ENCODE data around the gene SLFN5.
"Not testable (repeated sequence)": the region's sequence is repeated elsewhere in the genome, so short reads cannot be mapped to it uniquely, and the experiment has no call there.

The SLFN5 gene

DNA sequence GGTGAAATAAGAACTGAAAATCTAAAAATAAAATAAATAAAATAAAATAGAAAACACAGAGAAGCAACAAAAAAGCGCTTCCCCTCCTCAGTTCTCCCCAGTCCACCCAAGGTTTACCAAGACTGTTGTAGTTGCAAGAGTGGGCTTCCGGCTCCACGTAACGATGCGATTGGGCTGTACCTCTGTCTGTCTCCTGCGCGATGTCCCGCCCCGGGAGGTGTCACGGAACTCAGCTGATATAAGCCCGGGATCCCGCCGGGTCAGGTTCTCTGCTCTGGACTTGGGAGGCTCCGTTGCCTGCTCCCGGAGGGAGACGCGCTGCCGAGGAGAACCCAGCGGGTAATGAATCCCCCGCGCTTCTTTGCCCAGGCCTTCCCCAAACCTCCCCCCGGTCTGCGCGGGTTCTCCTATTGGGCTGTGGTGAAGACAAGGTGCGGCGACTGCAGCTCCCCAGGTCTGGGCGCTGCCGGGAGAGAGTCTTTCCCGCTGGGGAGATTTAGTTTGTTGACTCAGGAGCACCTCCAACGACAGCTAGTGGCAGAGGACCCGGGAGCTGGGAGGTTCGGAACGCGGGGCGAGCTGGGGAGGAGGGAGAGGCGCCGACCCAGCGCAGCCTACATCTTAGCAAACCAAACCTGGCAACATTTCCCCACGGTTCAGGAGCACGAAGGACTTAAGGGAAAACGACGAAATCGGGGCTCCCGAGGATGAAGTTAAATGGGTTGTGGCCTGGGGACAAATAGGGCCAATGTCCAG is at the start of gene SLFN5:
TSS of gene SLFN5 (plus strand) at position 268 of the 756 bp plus-strand sequence. CDS start 15,619 bp downstream, outside the sequence.
- Mint-ChIP-seq H3K27me3 (no peaks in the 10 kb centered on the region), H3K4me1 (ENCODE audit: low read depth) (peaks cover 76% of the 10 kb centered on the region), H3K36me3 (peaks cover 13% of the 10 kb centered on the region), H3K4me3 (peak within 1 kb of the TSS; percentile 98), H3K27ac (peak within 1 kb of the TSS; percentile 99), H3K9me3 (ENCODE audit: low read depth) (no peaks in the 10 kb centered on the region)

DNA sequence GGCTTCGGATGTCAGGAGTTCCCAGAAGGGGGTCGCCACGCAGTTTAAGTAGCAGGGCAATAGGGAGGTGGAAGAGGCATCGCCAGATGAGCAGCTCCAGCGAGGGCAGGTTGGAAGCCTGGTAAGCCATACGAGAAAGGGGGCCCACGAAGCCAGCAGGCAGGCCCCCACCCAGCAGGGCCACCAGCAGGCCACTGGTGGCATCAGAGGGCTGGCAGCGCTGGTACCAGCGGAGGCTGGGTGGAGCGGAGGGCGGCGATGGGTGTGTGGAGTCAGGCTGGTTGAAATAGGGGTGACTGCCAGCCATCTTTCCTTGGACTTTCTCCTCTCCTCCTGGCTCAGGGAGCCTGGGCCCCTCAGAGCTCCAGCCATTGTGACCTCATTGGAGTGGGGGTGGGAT is 48.9 kb upstream of the SLFN5 start, which contains the start of gene SLC35G3:
TSS of gene SLC35G3 (minus strand) at position 393 of the 400 bp plus-strand sequence. CDS start at position 307, 86 bp downstream.
- peak within 1 kb of the TSS; percentile 91 for H3K27ac Mint-ChIP-seq
- not testable (repeated sequence) for H3K27me3 Mint-ChIP-seq; H3K36me3 Mint-ChIP-seq; H3K9me3 Mint-ChIP-seq (ENCODE audit: low read depth)
- peak within 1 kb of the TSS; percentile 77 for H3K4me3 Mint-ChIP-seq
- peaks cover 46% of the 10 kb centered on the region for H3K4me1 Mint-ChIP-seq (ENCODE audit: low read depth)

DNA sequence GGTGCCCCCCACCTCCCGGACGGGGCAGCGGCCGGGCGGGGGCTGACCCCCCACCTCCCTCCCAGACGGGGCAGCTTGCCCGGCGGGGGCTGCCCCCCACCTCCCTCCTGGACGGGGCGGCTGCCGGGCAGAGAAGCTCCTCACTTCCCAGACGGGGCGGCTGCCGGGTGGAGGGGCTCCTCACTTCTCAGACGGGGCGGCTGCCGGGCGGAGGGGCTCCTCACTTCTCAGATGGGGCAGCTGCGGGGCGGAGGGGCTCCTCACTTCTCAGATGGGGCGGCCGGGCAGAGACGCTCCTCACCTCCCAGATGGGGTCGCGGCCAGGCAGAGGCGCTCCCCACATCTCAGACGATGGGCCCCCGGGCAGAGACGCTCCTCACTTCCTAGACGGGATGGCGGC is 47.8 kb upstream of the SLFN5 start:
- not testable (repeated sequence) for H3K27ac Mint-ChIP-seq; H3K27me3 Mint-ChIP-seq; H3K36me3 Mint-ChIP-seq; H3K9me3 Mint-ChIP-seq (ENCODE audit: low read depth); H3K4me3 Mint-ChIP-seq
- H3K4me1 Mint-ChIP-seq (ENCODE audit: low read depth), result peaks cover 37% of the 10 kb centered on the region

DNA sequence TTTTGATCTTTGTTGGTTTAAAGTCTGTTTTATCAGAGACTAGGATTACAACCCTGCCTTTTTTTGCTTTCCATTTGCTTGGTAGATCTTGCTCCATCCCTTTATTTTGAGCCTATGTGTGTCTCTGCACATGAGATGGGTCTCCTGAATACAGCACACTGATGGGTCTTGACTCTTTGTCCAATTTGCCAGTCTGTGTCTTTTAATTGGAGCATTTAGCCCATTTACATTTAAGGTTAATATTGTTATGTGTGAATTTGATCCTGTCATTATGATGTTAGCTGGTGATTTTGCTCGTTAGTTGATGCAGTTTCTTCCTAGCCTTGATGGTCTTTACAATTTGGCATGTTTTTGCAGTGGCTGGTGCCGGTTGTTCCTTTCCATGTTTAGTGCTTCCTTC is 40.3 kb upstream of the SLFN5 start:
- H3K36me3 Mint-ChIP-seq; H3K4me3 Mint-ChIP-seq; H3K27me3 Mint-ChIP-seq; H3K9me3 Mint-ChIP-seq (ENCODE audit: low read depth); H3K27ac Mint-ChIP-seq: not testable (repeated sequence)
- H3K4me1 Mint-ChIP-seq (ENCODE audit: low read depth), result peaks cover 11% of the 10 kb centered on the region

DNA sequence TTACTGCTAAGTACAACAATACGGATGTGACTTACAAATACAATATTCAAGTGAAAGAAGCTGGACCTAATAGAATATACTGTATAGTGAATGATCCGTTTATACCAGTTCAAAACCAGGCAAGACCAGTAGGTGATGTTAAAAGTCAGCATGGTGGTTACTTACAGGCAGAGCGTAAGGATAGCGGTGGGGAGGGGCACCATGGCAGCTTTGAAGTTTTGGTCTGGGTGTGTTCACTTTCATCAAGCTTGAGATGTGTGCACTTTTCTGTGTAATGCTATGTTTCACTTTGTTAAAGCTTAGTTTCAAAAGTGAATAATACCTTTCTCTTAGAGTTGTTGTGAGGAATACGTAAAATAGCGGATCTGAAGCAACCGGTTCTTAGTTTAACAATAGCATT is 32.1 kb upstream of the SLFN5 start:
- Mint-ChIP-seq H3K36me3 (peaks cover 2% of the 10 kb centered on the region), H3K4me3 (peak overlapping the region; percentile 27), H3K27ac (peak overlapping the region; percentile 28), H3K4me1 (ENCODE audit: low read depth) (peaks cover 73% of the 10 kb centered on the region), H3K27me3 (no peaks in the 10 kb centered on the region), H3K9me3 (ENCODE audit: low read depth) (peaks cover 4% of the 10 kb centered on the region)

DNA sequence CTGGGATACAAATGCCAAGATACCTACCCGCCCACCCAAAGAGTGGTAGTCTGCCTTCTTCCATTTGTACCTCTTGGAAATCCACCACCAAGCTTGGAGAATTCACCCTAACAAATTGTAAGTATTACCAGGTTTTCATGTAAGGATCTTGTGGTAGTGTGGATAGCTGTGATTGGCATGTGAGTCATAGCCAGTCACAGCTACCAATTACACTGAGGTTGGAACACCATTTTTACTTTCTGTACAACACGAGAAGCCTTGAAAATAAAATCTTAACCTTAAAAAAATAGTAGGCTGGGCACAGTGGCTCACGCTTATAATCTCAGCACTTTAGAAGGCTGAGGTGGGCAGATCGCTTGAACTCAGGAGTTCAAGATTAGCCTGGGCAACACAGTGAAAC is 30.2 kb upstream of the SLFN5 start:
- Mint-ChIP-seq H3K27me3 (no peaks in the 10 kb centered on the region), H3K4me3 (peak overlapping the region; percentile 75), H3K9me3 (ENCODE audit: low read depth) (peaks cover 4% of the 10 kb centered on the region), H3K36me3 (no peaks in the 10 kb centered on the region), H3K4me1 (ENCODE audit: low read depth) (peaks cover 81% of the 10 kb centered on the region), H3K27ac (peak overlapping the region; percentile 92)

DNA sequence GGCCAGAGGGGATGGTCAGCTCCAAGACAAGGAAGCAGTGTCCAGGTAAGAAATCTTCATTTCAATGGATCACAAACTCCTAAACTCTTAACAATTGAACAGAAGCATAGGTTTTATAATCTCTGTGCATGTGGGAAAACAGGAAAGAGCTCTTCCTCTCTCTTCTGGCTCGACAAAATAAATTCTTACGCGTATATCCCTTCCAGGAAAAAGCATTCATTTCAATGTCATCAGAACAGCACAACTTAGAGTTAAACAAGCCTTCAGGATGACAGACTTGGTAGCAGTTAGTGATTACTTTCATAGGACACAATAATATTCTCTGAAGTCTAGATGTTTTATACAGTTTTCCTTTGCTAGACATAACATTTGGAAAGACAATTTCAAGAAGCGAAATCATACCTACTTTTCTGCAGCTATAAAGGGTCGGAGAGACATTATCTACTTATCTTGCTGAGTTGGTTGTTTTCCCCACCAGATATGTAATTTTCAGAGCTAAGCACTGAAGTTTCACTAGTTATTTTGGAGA is 29.4 kb upstream of the SLFN5 start:
- peak overlapping the region; percentile 75 for H3K4me3 Mint-ChIP-seq
- H3K4me1 Mint-ChIP-seq (ENCODE audit: low read depth), result peaks cover 85% of the 10 kb centered on the region
- peak overlapping the region; percentile 92 for H3K27ac Mint-ChIP-seq
- peaks cover 4% of the 10 kb centered on the region for H3K9me3 Mint-ChIP-seq (ENCODE audit: low read depth)
- H3K27me3 Mint-ChIP-seq, result no peaks in the 10 kb centered on the region
- H3K36me3 Mint-ChIP-seq, result no peaks in the 10 kb centered on the region

DNA sequence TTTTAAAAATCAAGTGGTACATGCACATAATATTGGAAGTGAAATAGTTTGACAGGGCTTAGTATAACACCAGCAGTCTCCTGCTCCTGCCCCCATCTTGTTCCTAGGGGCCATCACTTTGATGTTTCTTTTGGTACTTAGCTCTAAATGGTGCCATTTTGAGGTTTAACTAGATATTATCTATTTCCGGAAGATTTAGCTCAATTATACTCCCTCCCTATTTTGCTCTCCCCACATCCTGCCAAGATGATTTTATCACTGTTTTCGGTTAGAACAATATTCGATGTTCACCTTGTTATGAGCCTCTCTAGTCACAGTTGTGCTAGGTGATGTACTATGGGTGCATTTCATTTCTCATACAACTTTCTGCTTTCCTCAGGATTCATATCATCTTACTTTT is 28.7 kb upstream of the SLFN5 start:
- Mint-ChIP-seq H3K36me3 (no peaks in the 10 kb centered on the region), H3K9me3 (ENCODE audit: low read depth) (peaks cover 4% of the 10 kb centered on the region), H3K4me1 (ENCODE audit: low read depth) (peaks cover 89% of the 10 kb centered on the region), H3K27ac (peak overlapping the region; percentile 92), H3K27me3 (no peaks in the 10 kb centered on the region), H3K4me3 (peak overlapping the region; percentile 75)

DNA sequence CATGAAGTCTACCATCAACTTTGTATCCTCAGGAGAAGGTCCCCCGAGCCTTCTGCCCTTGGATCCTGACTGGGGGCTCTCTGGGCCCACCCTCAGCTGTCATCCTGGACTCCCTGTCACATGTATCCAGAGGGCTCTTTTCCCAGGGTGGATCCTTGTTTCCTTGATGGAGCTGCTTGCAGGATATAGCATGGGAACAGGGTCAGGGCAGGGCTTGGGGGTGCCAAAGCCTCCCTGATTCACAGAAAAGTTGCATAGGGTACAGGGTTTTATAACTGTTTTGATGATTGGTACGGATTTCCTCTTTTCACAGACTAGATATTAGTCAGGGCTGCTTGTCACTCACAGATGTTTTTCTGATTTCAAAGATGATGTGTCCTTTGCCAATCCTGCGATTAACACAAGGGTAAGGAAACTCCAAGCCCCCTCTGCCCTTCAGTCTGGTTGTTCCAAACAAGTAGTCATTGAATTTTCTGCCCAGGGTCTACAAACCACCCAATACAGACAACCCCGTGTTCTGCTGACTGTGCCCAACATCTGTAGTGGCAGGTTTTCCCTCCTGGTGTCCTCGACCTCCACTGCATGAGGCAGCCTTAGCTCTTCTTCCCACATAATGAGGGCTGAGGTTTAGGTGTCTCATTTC is 28.1 kb upstream of the SLFN5 start:
- H3K27me3 Mint-ChIP-seq, result no peaks in the 10 kb centered on the region
- peaks cover 4% of the 10 kb centered on the region for H3K9me3 Mint-ChIP-seq (ENCODE audit: low read depth)
- H3K36me3 Mint-ChIP-seq, result no peaks in the 10 kb centered on the region
- H3K4me1 Mint-ChIP-seq (ENCODE audit: low read depth), result peaks cover 89% of the 10 kb centered on the region
- peak overlapping the region; percentile 75 for H3K4me3 Mint-ChIP-seq
- peak overlapping the region; percentile 92 for H3K27ac Mint-ChIP-seq

DNA sequence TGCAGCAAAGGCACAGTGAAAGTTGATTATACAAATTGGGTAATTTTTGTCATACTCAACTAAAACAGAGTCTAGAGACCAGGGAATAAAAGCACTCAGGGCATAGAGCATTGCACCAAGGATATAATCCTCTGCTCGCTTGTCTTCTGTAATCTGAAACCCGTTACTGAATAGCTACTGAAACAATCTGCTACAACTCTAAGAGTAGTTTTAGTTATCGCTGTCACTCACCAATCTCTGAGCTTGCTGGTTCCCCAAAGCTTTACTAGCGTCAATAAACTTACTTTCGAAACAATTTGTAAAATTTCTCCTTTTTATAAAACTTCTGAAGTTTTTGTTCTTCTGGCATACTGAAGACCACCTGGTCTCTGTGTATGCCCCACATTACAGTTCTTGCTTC is 25.8 kb upstream of the SLFN5 start:
- H3K36me3 Mint-ChIP-seq, result peaks cover 5% of the 10 kb centered on the region
- peaks cover 91% of the 10 kb centered on the region for H3K4me1 Mint-ChIP-seq (ENCODE audit: low read depth)
- peak overlapping the region; percentile 76 for H3K27ac Mint-ChIP-seq
- no peaks in the 10 kb centered on the region for H3K27me3 Mint-ChIP-seq
- H3K4me3 Mint-ChIP-seq, result peak overlapping the region; percentile 18
- peaks cover 4% of the 10 kb centered on the region for H3K9me3 Mint-ChIP-seq (ENCODE audit: low read depth)

DNA sequence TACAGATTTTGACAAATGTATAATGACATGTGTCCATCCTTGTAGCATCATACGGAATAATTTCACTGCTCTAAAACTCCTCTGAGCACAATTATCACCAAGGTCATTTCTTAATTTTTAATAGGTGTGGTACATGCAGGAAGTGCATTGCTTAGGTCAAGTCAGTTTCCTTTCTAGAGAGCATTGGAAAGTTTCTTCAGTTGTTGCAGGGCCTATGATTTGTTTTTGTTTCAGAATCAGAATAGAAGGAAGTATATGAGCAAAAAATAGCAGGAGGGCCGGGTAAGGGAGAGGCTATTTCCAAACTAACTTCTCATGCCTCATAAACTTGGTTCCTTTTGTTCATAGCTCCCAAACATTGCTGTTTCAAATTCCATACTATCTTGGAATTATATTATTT is 24.0 kb upstream of the SLFN5 start:
- H3K4me3 Mint-ChIP-seq, result peak overlapping the region; percentile 70
- H3K27ac Mint-ChIP-seq, result peak overlapping the region; percentile 92
- peaks cover 9% of the 10 kb centered on the region for H3K36me3 Mint-ChIP-seq
- H3K9me3 Mint-ChIP-seq (ENCODE audit: low read depth), result peaks cover 8% of the 10 kb centered on the region
- H3K27me3 Mint-ChIP-seq, result no peaks in the 10 kb centered on the region
- peaks cover 78% of the 10 kb centered on the region for H3K4me1 Mint-ChIP-seq (ENCODE audit: low read depth)

DNA sequence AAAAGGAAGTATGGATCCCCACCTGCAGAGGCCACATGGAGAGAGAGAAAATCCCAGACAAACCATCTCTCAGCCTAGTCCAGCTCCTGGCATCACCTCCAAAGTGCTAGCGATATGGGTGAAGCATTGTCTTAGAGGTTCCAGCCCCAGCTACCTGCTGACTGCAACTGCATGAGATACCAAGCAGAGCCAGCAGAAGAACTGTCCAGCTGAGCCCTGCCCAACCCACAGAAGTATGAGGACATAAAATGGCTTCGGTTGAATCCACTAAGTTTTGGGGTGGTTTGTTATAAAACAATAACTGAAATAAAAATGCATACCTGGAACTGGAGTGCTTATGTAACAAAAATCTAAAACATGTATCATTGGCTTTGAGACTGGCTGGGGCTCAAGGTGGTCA is 20.4 kb upstream of the SLFN5 start:
- Mint-ChIP-seq H3K36me3 (peaks cover 22% of the 10 kb centered on the region), H3K27ac (no peak overlapping the region), H3K4me3 (no peak overlapping the region), H3K9me3 (ENCODE audit: low read depth) (peaks cover 11% of the 10 kb centered on the region), H3K27me3 (no peaks in the 10 kb centered on the region), H3K4me1 (ENCODE audit: low read depth) (peaks cover 58% of the 10 kb centered on the region)

DNA sequence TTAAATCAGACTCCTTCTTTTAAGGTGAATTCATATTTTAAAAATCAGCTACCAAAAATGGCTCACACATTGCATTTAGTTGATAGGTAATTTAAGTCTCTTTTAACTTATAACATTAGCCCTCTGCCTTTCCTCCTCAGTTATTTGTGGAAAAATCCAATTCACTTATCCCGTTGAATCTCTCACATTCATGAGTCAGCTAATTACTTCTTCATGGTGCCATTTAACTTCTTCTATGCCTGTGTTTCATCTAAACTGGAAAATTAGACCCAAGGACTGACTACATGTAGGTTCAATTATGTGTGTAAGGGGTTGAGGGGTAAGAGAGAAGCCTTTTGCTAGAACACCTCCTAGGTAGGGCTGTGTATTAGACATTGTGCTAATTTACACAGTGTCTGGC is 18.4 kb upstream of the SLFN5 start:
- H3K4me3 Mint-ChIP-seq, result no peak overlapping the region
- peaks cover 24% of the 10 kb centered on the region for H3K36me3 Mint-ChIP-seq
- peaks cover 11% of the 10 kb centered on the region for H3K9me3 Mint-ChIP-seq (ENCODE audit: low read depth)
- no peaks in the 10 kb centered on the region for H3K27me3 Mint-ChIP-seq
- H3K4me1 Mint-ChIP-seq (ENCODE audit: low read depth), result peaks cover 53% of the 10 kb centered on the region
- no peak overlapping the region for H3K27ac Mint-ChIP-seq

DNA sequence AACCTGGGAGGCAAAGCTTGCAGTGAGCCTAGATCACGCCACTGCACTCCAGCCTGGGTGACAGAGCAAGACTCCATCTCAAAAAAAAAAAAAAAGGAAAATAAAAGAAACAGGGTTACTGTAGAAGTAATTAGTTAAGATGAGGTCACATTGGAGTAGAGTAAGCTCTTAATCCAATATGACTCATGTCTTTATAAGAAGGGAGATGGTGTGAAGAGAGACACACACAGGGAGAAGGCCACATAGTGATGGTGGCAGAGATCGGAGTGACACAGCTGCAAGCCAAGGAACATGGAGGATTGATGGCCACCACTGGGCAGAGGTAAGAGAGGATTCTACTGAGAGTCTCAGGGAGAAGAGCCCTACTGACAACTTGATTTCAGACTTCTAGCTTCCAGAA is 15.3 kb upstream of the SLFN5 start:
- Mint-ChIP-seq H3K27me3 (no peaks in the 10 kb centered on the region), H3K36me3 (peaks cover 27% of the 10 kb centered on the region), H3K27ac (no peak overlapping the region), H3K4me1 (ENCODE audit: low read depth) (peaks cover 52% of the 10 kb centered on the region), H3K4me3 (no peak overlapping the region), H3K9me3 (ENCODE audit: low read depth) (peaks cover 10% of the 10 kb centered on the region)

DNA sequence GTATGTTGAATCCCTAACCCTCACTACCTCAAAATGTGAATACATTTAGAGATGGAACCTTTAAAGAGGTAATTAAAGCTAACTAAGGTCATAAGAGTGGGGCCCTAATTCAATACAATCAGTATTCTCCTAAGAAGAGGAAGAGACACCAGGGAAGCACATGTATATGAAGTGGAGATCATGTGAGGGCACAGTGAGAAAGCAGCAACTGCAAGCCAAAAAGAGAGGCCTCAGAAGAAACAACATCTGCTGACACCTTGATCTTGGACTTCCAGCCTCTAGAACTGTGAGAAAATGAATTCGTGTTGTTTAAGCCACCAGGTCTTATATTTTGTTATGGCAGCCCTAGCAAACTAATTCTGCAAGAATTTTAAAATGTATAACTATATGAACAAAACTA is 13.2 kb upstream of the SLFN5 start:
- peaks cover 63% of the 10 kb centered on the region for H3K4me1 Mint-ChIP-seq (ENCODE audit: low read depth)
- no peaks in the 10 kb centered on the region for H3K9me3 Mint-ChIP-seq (ENCODE audit: low read depth)
- H3K27ac Mint-ChIP-seq, result no peak overlapping the region
- H3K36me3 Mint-ChIP-seq, result peaks cover 20% of the 10 kb centered on the region
- H3K27me3 Mint-ChIP-seq, result no peaks in the 10 kb centered on the region
- no peak overlapping the region for H3K4me3 Mint-ChIP-seq

Data from activated naive CD8-positive, alpha-beta T cell (primary cell).